ENCODE data around the gene TOX3.

Gene TOX3

DNA sequence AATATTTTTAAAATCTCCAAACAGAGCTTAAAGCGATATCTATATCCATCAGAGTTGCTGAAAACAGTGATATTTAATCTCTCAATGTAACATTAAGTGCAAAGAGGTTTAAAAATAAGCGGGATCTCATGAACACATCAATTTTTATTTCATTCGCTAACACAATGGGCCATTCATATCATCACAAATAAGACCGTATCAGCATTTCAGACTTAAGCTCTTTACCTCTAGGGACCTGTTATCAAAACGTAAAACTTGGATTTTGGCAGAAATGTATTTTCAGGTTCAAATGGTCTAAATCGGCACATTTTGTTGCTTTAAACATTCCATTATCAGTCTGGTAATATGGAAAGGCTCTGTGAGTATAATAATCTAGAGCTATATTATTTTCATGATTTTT lies 77.9 kb downstream of the TOX3 start:
- TF ChIP-seq, protein P1, sequence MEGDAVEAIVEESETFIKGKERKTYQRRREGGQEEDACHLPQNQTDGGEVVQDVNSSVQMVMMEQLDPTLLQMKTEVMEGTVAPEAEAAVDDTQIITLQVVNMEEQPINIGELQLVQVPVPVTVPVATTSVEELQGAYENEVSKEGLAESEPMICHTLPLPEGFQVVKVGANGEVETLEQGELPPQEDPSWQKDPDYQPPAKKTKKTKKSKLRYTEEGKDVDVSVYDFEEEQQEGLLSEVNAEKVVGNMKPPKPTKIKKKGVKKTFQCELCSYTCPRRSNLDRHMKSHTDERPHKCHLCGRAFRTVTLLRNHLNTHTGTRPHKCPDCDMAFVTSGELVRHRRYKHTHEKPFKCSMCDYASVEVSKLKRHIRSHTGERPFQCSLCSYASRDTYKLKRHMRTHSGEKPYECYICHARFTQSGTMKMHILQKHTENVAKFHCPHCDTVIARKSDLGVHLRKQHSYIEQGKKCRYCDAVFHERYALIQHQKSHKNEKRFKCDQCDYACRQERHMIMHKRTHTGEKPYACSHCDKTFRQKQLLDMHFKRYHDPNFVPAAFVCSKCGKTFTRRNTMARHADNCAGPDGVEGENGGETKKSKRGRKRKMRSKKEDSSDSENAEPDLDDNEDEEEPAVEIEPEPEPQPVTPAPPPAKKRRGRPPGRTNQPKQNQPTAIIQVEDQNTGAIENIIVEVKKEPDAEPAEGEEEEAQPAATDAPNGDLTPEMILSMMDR (conservative IDR thresholded peaks at IDR 0.05; ENCODE audit: low read depth) = no peak
- CTCF ChIA-PET = no interaction called here
- POLR2A ChIA-PET (ENCODE audit: low non-redundant PET) = no interaction called here

DNA sequence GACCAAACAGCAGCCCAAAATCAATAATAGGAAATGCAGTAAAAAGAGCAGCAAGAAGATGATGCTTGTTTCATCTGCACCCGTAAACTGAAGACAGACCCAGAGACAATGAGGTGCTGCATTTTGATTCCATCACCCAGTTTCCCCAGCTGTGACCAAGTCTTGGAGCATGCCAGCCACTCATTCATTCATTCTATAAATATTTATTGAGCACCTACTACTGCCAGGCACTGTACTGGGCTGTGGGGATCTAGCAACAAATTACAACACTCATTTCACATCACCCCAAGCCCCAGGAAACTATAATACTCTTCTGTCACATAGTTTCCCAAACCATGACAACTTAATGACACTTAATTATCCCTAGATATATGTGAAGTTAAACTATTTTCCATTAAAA lies 79.2 kb downstream of the TOX3 start:
- no peak for DNase-seq (ENCODE audit: low spot score)
- H3K27ac ChIP-seq = no peak overlapping the region
- POLR2A ChIA-PET (ENCODE audit: low non-redundant PET) = no interaction called here
- TF ChIP-seq, protein P1 (conservative IDR thresholded peaks at IDR 0.05; ENCODE audit: low read depth) = no peak
- CTCF ChIA-PET = no interaction called here

More for the DNA sequence above, 77.9 kb downstream of the TOX3 start:
- no peak overlapping the region for H3K27ac ChIP-seq
- no peak for DNase-seq (ENCODE audit: low spot score)

DNA sequence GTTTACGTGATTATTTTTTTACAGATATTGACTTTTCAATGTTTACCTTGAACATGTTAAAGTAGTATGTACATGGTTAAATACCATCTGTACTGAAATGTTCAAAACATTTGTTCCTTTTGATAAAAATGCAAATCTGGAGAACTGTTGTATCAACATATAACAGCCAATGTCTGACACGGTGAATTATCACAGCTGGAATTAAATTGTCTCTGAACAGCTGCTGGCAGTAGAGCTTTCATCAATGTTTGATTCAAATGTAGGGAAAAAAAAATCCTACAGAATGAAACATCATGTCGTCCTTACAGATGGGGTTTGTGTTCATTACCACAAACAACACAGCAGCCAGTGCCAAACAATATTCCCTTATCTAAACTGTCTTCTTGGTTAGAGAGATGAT lies 79.9 kb downstream of the TOX3 start:
- ChIA-PET POLR2A (ENCODE audit: low non-redundant PET) (no interaction called here), CTCF (no interaction called here)
- TF ChIP-seq, protein P1 (conservative IDR thresholded peaks at IDR 0.05; ENCODE audit: low read depth) = no peak
- H3K27ac ChIP-seq = no peak overlapping the region
- no peak for DNase-seq (ENCODE audit: low spot score)

DNA sequence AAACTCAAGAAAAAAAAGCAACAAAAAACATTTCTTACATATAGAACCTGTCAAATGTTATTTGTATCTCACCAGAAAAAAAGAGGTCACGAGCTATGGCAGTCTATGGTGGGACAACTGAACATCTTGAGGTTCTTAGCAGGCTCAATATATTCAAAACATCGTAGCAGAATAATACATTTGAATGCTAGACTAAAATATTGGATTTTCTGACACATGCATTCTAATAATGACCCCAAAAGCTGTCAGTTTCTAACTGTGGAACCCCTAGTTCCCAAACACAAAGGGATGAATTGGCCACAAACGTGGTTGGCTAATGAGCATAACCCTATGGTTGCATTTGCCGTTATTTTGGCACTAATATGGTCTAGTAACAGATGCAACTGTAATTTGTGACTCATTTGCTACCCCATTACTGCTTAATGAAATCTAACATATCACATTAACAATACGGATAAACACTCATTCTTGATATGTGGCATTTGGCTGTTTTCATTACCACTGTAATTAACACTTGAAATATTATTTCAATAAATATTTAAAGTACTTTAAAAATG lies 81.2 kb downstream of the TOX3 start:
- CTCF ChIA-PET = no interaction called here
- TF ChIP-seq, protein P1 (conservative IDR thresholded peaks at IDR 0.05; ENCODE audit: low read depth) = no peak
- POLR2A ChIA-PET (ENCODE audit: low non-redundant PET) = no interaction called here
- no peak for DNase-seq (ENCODE audit: low spot score)
- H3K27ac ChIP-seq = no peak overlapping the region

DNA sequence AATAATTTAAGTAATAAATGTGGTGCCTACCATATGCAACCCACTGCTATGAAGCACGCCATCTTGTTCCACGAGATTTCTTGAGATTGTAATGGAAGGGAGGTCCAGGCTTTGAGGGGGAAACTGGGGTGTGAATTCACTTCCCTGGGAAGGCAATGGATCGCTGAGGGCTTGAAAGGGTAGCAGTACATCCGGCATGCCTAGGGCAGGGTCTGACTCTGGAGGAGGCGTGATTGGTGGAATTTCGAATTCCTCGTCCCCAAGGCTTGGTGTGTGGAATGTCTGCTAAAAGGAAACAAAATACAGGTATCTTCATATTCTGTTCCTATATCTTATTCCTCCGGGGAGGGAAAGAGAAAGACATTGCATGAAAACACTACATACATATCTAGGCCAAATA lies 83.0 kb downstream of the TOX3 start:
- DNase-seq (ENCODE audit: low spot score) = no peak
- ChIA-PET POLR2A (ENCODE audit: low non-redundant PET) (no interaction called here), CTCF (no interaction called here)
- no peak overlapping the region for H3K27ac ChIP-seq
- TF ChIP-seq, protein P1 (conservative IDR thresholded peaks at IDR 0.05; ENCODE audit: low read depth) = no peak

DNA sequence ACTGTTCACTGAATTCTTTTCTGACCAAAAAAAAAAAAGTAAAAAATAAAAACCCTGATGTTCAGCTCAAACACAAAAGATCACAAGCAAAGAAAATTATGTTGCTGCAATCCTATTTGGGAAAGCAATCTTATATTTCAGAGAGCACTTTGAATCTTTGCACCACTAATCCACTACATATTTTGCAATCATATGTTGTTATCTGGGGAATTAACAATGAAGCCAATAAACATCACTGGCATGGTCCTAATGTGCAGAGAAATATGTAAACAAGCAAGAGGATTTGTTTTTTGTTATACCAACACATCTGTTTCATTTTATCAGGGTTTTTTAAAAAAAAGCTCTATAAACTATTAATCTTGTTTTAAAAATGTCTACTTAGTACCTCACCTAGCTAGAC lies 84.1 kb downstream of the TOX3 start:
- CTCF ChIA-PET = interaction anchor here (0.7 kb wide), 1 partner anchor 39 kb away, joined by 3 read pairs; no protein-coding TSS in a partner anchor
- DNase-seq (ENCODE audit: low spot score) = no peak
- H3K27ac ChIP-seq = no peak overlapping the region
- TF ChIP-seq, protein P1 (conservative IDR thresholded peaks at IDR 0.05; ENCODE audit: low read depth) = no peak
- POLR2A ChIA-PET (ENCODE audit: low non-redundant PET) = no interaction called here

Measured in RWPE1 (cell line).